ENCODE results near the gene SLC2A6. TPM values are rescaled to one million over a fixed set of nuclear protein-coding genes. Genes with fewer than 3 reads are reported as not detected.

The SLC2A6 gene
- total and polyA plus RNA-seq, 2 of the 8 experiments (the other 6 are each of a cell fraction or from before 2014, with no cell fraction given) = 16.6 to 17.8 TPM

GRCh38 chr9:133513214-133514100 is 34.6 kb upstream of the SLC2A6 start (continued):
- TF ChIP-seq YY1 (IDR thresholded peaks at IDR 0.05; ENCODE audit: low read depth, low read length) (no peak), SIRT6 (IDR thresholded peaks at IDR 0.05; ENCODE audit: low read length) (no peak), BACH1 (IDR thresholded peaks at IDR 0.05; ENCODE audit: low read length) (no peak), RNF2 (IDR thresholded peaks at IDR 0.05; ENCODE audit: borderline replicate concordance, low read depth, low read length, missing control alignments, poor library complexity, severe bottlenecking) (no peak), EZH2 (IDR thresholded peaks at IDR 0.05; ENCODE audit: low read depth, low read length, severe bottlenecking) (no peak), EGR1 (IDR thresholded peaks at IDR 0.05; ENCODE audit: borderline replicate concordance, low read depth, low read length) (no peak), TAF1 (IDR thresholded peaks at IDR 0.05; ENCODE audit: low read depth, low read length) (no peak)
